Measurements from ENCODE around the gene DMBX1. TPM values are rescaled to one million over a fixed set of nuclear protein-coding genes. Genes with fewer than 3 reads are reported as not detected.

The DMBX1 gene
- total RNA-seq, 1 experiment from 2014 or later = 2.3 TPM

DNA sequence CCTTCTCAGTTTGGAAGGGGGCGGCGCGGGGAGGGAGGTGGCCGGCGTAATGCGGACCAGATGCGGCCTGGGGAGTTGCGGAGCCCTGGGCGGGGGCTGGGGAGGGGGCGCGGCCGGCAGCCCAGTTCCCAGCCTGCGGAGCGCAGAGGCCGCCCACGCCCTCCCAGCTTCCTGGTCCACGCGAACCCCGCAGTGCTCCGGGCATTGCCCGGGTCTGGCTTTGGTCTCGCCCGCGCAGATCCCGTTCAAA, 695 bp downstream of the DMBX1 start:
- H3K9me3 ChIP-seq (ENCODE audit: control insufficient read depth, low read depth, low read length) = no peaks in the 10 kb centered on the region
- H3K14ac ChIP-seq (ENCODE audit: insufficient read depth, low read length) = no peak overlapping the region; the same call in 1 of the 2 replicates
- no peaks in the 10 kb centered on the region for H3K79me1 ChIP-seq (ENCODE audit: insufficient read depth, low read depth, low read length, poor library complexity, severe bottlenecking)
- no peak overlapping the region for H2BK5ac ChIP-seq (ENCODE audit: insufficient read length, low read length)
- H4K20me1 ChIP-seq (ENCODE audit: control insufficient read depth, insufficient read depth, insufficient read length) = no peaks in the 10 kb centered on the region
- Mint-ChIP-seq H3K9me3 (no peaks in the 10 kb centered on the region; a peak in 2 of 5 replicates), H3K4me3 (peak overlapping the region; percentile 65 to 82), H3K27me3 (ENCODE audit: low read depth) (peaks cover 99% of the 10 kb centered on the region), H3K27ac (no peak overlapping the region), H3K36me3 (ENCODE audit: insufficient read depth in 1 of 3, low read depth in 3 of 3) (no peaks in the 10 kb centered on the region), H3K4me1 (peaks cover 43 to 78% of the 10 kb centered on the region in 2 experiments)
- H3K4me1 ChIP-seq (ENCODE audit: insufficient read depth, low read length) = peaks cover 2% of the 10 kb centered on the region; the same call in 1 of the 2 replicates
- H3K56ac ChIP-seq (ENCODE audit: insufficient read length, low read depth, low read length) = no peak overlapping the region
- no peak overlapping the region for H2BK15ac ChIP-seq (ENCODE audit: low read depth, low read length)
- H3T11ph ChIP-seq (ENCODE audit: low read length) = no peak overlapping the region
- H3K4ac ChIP-seq (ENCODE audit: low read depth, low read length) = no peak overlapping the region
- no peak overlapping the region for H4K5ac ChIP-seq (ENCODE audit: insufficient read length, low read depth, low read length)
- H3K23me2 ChIP-seq (ENCODE audit: insufficient read length, low read depth, low read length, poor library complexity, severe bottlenecking) = peaks cover 23% of the 10 kb centered on the region
- peaks cover 87% of the 10 kb centered on the region for H3K27me3 ChIP-seq (ENCODE audit: insufficient read depth, low read length)
- H4K91ac ChIP-seq (ENCODE audit: insufficient read length, low read depth, low read length) = no peak overlapping the region
- no peak overlapping the region for H3K23ac ChIP-seq (ENCODE audit: insufficient read length, low read depth, low read length)
- no peak overlapping the region for H2AFZ ChIP-seq (ENCODE audit: low read length)
- no peak overlapping the region for H2BK12ac ChIP-seq (ENCODE audit: insufficient read length, low read depth, low read length)
- no peak overlapping the region for H3K9ac ChIP-seq (ENCODE audit: extremely low read depth, insufficient read length, low read length)
- H3K4me2 ChIP-seq (ENCODE audit: insufficient read depth, insufficient read length, low read length) = peak overlapping the region; percentile 89
- TF ChIP-seq, protein P1, sequence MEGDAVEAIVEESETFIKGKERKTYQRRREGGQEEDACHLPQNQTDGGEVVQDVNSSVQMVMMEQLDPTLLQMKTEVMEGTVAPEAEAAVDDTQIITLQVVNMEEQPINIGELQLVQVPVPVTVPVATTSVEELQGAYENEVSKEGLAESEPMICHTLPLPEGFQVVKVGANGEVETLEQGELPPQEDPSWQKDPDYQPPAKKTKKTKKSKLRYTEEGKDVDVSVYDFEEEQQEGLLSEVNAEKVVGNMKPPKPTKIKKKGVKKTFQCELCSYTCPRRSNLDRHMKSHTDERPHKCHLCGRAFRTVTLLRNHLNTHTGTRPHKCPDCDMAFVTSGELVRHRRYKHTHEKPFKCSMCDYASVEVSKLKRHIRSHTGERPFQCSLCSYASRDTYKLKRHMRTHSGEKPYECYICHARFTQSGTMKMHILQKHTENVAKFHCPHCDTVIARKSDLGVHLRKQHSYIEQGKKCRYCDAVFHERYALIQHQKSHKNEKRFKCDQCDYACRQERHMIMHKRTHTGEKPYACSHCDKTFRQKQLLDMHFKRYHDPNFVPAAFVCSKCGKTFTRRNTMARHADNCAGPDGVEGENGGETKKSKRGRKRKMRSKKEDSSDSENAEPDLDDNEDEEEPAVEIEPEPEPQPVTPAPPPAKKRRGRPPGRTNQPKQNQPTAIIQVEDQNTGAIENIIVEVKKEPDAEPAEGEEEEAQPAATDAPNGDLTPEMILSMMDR (conservative IDR thresholded peaks at IDR 0.05) = no peak
- no CpG with 5 or more reads among the region's 25 CpGs for whole genome bisulfite sequencing (ENCODE audit: extremely low coverage, insufficient read length, low lambda C conversion rate)
- no peak overlapping the region for H3K18ac ChIP-seq (ENCODE audit: insufficient read length, low read depth, low read length)
- no peak overlapping the region for H3K27ac ChIP-seq (ENCODE audit: insufficient read length, low read depth, low read length)
- H2AK5ac ChIP-seq (ENCODE audit: insufficient read length, low read length) = no peak overlapping the region
- H2BK120ac ChIP-seq (ENCODE audit: low read depth, low read length, poor library complexity, severe bottlenecking) = no peak overlapping the region
- no peaks in the 10 kb centered on the region for H3K79me2 ChIP-seq (ENCODE audit: insufficient read depth, low read length)
- no peak overlapping the region for H2BK20ac ChIP-seq (ENCODE audit: low read depth, low read length, poor library complexity, severe bottlenecking)
- no peak overlapping the region for H4K8ac ChIP-seq (replicated peaks; ENCODE audit: insufficient read length, low read depth, low read length)
- no peak for DNase-seq
